ENCODE results near the gene CDHR3.

The CDHR3 gene

DNA sequence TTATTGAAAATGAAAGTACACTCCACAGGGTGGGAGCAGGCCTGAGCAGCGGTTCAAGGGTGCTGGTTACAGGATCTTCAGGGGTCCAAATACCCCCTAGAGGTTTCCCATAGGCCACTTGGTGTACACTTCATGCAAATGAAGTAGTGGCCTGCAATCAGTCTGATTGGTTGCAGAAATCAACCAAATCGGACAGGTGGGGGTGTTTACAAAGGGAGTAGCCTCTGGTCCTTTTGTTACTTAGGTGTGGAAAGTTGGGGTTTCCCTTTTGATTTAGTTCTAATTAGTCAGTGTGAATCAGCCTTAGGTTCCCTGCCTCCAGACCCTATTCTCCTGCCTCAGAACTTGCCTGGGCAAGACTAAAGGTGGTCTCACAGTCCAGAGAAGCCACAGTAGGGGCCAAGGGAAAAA lies 99.5 kb downstream of the CDHR3 start:
- Histone ChIP-seq H3K36me3 (ENCODE audit: control insufficient read depth, insufficient read depth, low read length, severe bottlenecking) (no peaks in the 10 kb centered on the region), H3K9me3 (ENCODE audit: control insufficient read depth, low read length) (no peaks in the 10 kb centered on the region), H3K4me1 (ENCODE audit: control insufficient read depth, insufficient read depth, low read length) (peaks cover 36% of the 10 kb centered on the region), H3K27me3 (replicated peaks; ENCODE audit: control insufficient read depth, insufficient read depth, low read length) (no peaks in the 10 kb centered on the region), H3K9ac (ENCODE audit: low read length) (no peak overlapping the region), H3K4me3 (ENCODE audit: low read length) (no peak overlapping the region)
- DNase-seq (ENCODE audit: low read depth) = no peak

DNA sequence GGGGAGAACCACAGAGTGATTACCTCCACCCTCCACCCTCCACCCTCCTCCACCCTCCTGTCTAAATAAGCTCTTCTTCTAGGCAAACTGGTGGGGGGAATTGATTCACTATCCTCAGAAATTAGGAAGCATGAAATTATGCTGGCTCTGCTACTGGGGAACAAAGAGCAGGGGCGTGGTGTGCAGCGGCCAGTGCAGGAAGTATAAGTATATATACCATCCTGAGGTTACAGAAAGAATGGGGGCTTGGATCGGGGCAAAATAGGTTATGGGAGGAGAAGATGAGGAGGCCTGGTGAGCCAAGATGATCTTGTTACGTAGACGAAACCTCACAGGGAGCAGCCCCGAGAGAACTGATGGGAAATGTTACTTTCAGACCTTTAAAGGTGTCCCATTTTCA lies 100.0 kb downstream of the CDHR3 start:
- Histone ChIP-seq H3K36me3 (ENCODE audit: control insufficient read depth, insufficient read depth, low read length, severe bottlenecking) (no peaks in the 10 kb centered on the region), H3K27me3 (replicated peaks; ENCODE audit: control insufficient read depth, insufficient read depth, low read length) (no peaks in the 10 kb centered on the region), H3K4me3 (ENCODE audit: low read length) (no peak overlapping the region), H3K4me1 (ENCODE audit: control insufficient read depth, insufficient read depth, low read length) (peaks cover 37% of the 10 kb centered on the region), H3K9me3 (ENCODE audit: control insufficient read depth, low read length) (no peaks in the 10 kb centered on the region), H3K9ac (ENCODE audit: low read length) (no peak overlapping the region)
- DNase-seq (ENCODE audit: low read depth) = no peak

DNA sequence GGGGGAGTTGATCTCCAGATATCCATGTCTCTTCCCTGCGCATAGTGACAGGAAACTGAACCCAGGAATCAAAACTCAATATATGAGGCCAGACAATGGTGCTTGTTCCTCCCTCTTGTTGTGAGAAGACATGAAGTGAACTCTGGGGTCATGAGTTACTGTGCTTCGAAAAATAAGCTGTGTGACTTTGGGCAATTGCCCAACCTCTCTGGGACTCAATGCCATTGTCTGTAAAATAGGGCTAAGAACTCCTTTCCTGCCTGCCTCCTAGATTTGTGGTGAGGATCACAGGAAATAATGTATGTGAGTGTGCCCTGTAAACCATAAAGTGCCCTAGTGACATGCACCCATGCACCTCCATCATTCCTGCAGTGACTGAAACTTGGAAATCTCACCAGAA lies 100.6 kb downstream of the CDHR3 start:
- no peaks in the 10 kb centered on the region for H3K9me3 ChIP-seq (ENCODE audit: control insufficient read depth, low read length)
- no peak overlapping the region for H3K9ac ChIP-seq (ENCODE audit: low read length)
- H3K36me3 ChIP-seq (ENCODE audit: control insufficient read depth, insufficient read depth, low read length, severe bottlenecking) = no peaks in the 10 kb centered on the region
- H3K4me3 ChIP-seq (ENCODE audit: low read length) = no peak overlapping the region
- peaks cover 43% of the 10 kb centered on the region for H3K4me1 ChIP-seq (ENCODE audit: control insufficient read depth, insufficient read depth, low read length)
- DNase-seq (ENCODE audit: low read depth) = no peak
- H3K27me3 ChIP-seq (replicated peaks; ENCODE audit: control insufficient read depth, insufficient read depth, low read length) = no peaks in the 10 kb centered on the region

DNA sequence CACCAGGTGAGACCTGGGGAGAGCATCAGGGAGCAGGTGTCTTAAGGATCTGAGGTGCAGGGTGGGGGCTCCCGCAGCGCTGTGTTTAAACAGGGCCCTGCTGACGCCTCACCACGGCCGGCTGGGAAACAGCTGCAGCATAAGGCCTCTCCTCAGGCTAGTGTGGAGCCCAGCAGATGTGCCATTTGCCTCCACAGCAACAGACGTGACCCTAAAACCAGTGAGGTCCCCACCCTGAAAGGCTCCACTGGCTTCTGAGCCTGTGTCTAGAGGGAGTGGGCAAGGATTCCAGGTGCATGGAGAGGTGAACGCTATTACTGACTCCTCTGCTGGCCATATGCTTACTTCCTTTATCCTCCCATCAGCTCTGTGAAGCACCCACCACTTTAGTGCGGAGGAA lies 101.3 kb downstream of the CDHR3 start:
- no peaks in the 10 kb centered on the region for H3K27me3 ChIP-seq (replicated peaks; ENCODE audit: control insufficient read depth, insufficient read depth, low read length)
- H3K9ac ChIP-seq (ENCODE audit: low read length) = peak overlapping the region; percentile 82
- no peaks in the 10 kb centered on the region for H3K9me3 ChIP-seq (ENCODE audit: control insufficient read depth, low read length)
- H3K36me3 ChIP-seq (ENCODE audit: control insufficient read depth, insufficient read depth, low read length, severe bottlenecking) = no peaks in the 10 kb centered on the region
- no peak for DNase-seq (ENCODE audit: low read depth)
- no peak overlapping the region for H3K4me3 ChIP-seq (ENCODE audit: low read length)
- H3K4me1 ChIP-seq (ENCODE audit: control insufficient read depth, insufficient read depth, low read length) = peaks cover 50% of the 10 kb centered on the region

DNA sequence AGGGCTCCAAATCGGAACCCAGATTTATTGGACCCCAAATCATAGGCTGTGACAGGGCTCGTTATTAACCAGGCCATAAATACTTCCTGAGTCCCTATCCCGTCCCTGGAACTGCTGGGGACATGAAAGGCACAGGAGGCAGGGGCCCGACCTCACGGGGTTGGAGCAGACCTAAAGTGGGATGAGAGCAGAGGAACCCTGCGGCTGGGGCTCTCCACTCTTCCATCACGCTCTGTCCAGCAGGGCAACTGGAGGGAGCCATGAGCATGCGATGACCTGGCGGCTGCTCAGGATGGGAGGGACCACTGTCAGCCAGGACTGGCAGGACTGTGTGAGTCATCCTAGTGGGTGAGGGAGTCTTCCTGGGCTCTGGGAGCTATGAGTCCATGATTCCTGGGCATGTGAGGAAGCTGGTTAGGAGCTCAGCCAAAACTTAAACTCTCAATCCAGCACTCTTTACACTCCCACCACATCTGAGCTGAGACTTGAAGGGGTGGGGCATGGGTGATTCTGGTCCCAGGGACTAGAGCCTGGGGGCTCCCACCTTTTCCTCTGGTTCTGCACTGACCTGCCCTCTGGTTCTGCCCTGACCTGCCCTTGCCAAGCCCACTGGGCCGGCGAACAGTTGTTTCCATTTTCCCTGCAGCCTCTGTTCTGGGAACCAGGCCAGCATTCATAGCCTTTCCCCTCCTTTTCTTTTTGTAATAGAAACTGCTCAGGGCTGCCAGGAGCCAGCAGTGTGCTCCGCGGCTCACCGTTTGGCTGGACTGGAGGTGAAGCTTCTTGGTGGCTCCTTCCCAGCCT lies 101.9 kb downstream of the CDHR3 start:
- Histone ChIP-seq H3K4me3 (ENCODE audit: low read length) (peak overlapping the region; percentile 72), H3K9me3 (ENCODE audit: control insufficient read depth, low read length) (no peaks in the 10 kb centered on the region), H3K4me1 (ENCODE audit: control insufficient read depth, insufficient read depth, low read length) (peaks cover 52% of the 10 kb centered on the region), H3K36me3 (ENCODE audit: control insufficient read depth, insufficient read depth, low read length, severe bottlenecking) (no peaks in the 10 kb centered on the region), H3K27me3 (replicated peaks; ENCODE audit: control insufficient read depth, insufficient read depth, low read length) (no peaks in the 10 kb centered on the region), H3K9ac (ENCODE audit: low read length) (peak overlapping the region; percentile 82)
- DNase-seq (ENCODE audit: low read depth) = peak; percentile 92

DNA sequence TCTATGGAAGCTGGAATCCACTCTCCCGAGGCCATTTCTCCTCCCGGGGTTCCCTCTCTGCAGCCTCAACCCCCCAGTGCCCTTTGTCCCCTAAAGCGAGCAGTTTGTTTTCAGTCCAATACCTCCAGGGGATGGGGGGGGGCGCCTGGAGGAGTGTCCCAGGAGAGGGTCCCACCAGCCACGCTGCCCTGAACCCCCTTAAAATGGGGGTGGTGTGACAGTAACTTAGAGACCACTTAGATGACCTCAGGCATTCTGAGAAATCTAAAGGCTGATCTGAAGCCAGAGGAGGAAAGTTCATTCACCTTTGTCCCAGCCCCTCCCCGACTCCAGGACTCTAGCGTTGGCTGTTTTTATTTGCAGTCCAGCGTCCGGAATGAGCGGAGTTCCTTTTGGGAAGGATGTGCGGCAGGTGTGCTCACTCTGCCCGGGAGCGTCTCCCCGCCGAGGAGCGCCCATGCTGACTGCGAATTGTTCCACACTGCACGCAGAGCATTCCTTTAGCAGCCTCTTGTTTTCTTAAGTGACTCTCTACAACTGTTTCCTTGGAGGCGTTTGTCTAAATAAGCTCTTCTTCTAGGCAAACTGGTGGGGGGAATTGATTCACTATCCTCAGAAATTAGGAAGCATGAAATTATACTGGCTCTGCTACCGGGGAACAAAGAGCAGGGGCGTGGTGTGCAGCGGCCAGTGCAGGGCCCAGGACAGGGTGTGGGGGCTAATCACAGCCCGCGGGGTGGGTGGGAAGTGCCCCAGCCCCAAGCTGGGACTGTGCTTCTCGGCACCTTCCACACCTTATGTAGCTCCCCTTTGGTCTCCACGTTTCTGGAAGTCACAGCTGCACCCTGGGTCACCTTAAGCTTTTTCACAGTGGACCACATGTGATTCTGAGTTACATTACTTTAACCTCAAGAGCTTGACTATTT lies 102.8 kb downstream of the CDHR3 start:
- peak overlapping the region; percentile 72 for H3K4me3 ChIP-seq (ENCODE audit: low read length)
- peaks cover 52% of the 10 kb centered on the region for H3K4me1 ChIP-seq (ENCODE audit: control insufficient read depth, insufficient read depth, low read length)
- no peaks in the 10 kb centered on the region for H3K36me3 ChIP-seq (ENCODE audit: control insufficient read depth, insufficient read depth, low read length, severe bottlenecking)
- no peaks in the 10 kb centered on the region for H3K27me3 ChIP-seq (replicated peaks; ENCODE audit: control insufficient read depth, insufficient read depth, low read length)
- DNase-seq (ENCODE audit: low read depth) = peak; percentile 64
- H3K9ac ChIP-seq (ENCODE audit: low read length) = peak overlapping the region; percentile 82
- no peaks in the 10 kb centered on the region for H3K9me3 ChIP-seq (ENCODE audit: control insufficient read depth, low read length)

DNA sequence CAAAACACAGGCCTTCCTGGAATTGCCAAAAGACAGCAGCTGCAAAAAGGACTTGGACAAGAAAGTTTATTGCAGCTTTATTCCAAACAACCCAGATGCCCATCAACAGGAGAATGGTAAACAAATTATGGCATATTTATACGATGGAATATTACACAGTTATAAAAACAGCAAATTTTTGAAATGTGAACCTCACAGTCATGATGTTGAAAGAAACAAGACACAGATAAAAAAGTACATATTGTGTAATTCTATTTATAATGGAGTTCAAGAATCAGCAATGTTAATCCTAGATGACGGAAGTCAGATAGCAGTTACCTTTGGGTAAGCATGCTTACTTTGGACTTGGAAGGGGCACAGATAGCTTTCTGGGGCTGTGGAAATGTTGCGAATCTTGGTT lies 104.6 kb downstream of the CDHR3 start:
- no peaks in the 10 kb centered on the region for H3K9me3 ChIP-seq (ENCODE audit: control insufficient read depth, low read length)
- no peaks in the 10 kb centered on the region for H3K27me3 ChIP-seq (replicated peaks; ENCODE audit: control insufficient read depth, insufficient read depth, low read length)
- no peak overlapping the region for H3K9ac ChIP-seq (ENCODE audit: low read length)
- DNase-seq (ENCODE audit: low read depth) = no peak
- no peak overlapping the region for H3K4me3 ChIP-seq (ENCODE audit: low read length)
- no peaks in the 10 kb centered on the region for H3K36me3 ChIP-seq (ENCODE audit: control insufficient read depth, insufficient read depth, low read length, severe bottlenecking)
- H3K4me1 ChIP-seq (ENCODE audit: control insufficient read depth, insufficient read depth, low read length) = peaks cover 43% of the 10 kb centered on the region

DNA sequence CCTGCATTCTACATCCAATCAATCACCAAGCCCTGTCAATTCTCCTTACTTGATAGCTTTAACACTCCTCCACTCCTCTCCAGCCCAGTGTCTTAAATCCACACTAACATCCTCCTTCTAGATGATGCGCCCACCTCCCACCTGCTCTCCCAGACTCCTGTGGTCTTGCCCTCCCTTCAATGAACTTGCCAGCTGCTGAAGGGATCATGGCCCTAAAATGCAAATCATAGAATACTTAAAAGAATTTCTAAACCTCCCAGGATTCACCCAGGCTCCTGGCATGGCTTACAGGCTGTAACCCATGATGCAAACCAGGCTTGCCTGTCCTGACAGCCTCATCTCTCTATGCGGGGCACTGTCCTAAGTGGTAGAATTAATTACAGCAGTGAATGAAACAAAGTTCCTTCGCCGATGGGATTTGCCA lies 105.5 kb downstream of the CDHR3 start:
- no peaks in the 10 kb centered on the region for H3K9me3 ChIP-seq (ENCODE audit: control insufficient read depth, low read length)
- H3K4me1 ChIP-seq (ENCODE audit: control insufficient read depth, insufficient read depth, low read length) = peaks cover 42% of the 10 kb centered on the region
- no peak overlapping the region for H3K9ac ChIP-seq (ENCODE audit: low read length)
- no peaks in the 10 kb centered on the region for H3K36me3 ChIP-seq (ENCODE audit: control insufficient read depth, insufficient read depth, low read length, severe bottlenecking)
- no peaks in the 10 kb centered on the region for H3K27me3 ChIP-seq (replicated peaks; ENCODE audit: control insufficient read depth, insufficient read depth, low read length)
- no peak overlapping the region for H3K4me3 ChIP-seq (ENCODE audit: low read length)
- DNase-seq (ENCODE audit: low read depth) = peak; percentile 12

DNA sequence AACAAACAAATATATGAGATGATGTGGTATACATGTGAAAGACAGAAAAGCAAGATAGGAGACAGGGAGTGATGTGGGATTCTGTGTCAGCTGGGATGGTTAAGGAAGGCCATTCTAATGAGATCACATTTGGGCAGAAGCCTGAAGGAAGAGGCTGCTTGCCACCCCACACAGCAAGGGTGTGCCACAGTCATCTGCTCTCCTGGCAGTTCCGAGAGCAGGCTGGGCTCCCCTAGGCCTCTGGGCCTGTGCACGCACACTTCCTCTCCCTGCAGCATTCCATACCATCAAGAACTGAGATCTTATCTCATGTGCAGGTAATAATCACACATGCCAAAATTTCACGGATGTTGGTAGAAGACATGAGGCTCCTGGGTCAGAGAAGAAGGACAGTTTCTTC lies 105.9 kb downstream of the CDHR3 start:
- Histone ChIP-seq H3K4me3 (ENCODE audit: low read length) (no peak overlapping the region), H3K9ac (ENCODE audit: low read length) (peak overlapping the region; percentile 12), H3K27me3 (replicated peaks; ENCODE audit: control insufficient read depth, insufficient read depth, low read length) (no peaks in the 10 kb centered on the region), H3K9me3 (ENCODE audit: control insufficient read depth, low read length) (no peaks in the 10 kb centered on the region), H3K4me1 (ENCODE audit: control insufficient read depth, insufficient read depth, low read length) (peaks cover 38% of the 10 kb centered on the region), H3K36me3 (ENCODE audit: control insufficient read depth, insufficient read depth, low read length, severe bottlenecking) (no peaks in the 10 kb centered on the region)
- peak; percentile 28 for DNase-seq (ENCODE audit: low read depth)

DNA sequence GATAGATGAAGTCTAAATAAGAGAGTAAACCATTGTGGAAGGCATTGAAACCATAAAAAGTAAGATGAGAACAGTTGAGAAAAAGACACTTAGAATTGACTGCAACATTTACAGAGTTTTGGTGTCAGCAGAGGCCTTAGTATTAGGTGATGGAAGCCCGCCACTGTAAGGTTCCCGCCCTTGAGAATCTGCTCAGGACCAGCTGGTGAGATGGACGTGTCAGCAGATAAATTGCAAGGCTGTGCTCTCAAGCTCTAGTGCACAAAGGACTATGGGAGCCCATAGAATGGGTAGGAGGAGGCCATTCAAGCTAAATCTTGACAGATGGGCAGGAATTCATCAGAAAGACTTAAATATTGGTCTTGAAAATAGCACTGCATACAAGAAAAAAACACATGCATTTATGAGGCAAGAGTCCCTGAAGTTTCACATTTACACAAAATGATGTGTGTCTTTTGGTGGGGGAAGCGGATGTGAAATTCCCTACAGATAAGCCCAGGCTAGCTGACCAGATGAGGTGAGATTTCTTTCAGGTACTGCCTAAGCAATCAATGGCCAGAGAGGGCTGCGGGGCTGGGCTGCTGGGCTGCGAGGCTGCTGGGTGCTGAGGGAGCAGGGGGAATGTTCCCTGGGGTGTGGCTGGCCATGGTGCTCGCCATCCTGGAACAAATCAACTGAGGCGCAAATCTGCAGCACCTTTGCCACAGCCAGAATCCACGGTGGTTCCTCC lies 106.6 kb downstream of the CDHR3 start:
- no peak overlapping the region for H3K4me3 ChIP-seq (ENCODE audit: low read length)
- H3K36me3 ChIP-seq (ENCODE audit: control insufficient read depth, insufficient read depth, low read length, severe bottlenecking) = no peaks in the 10 kb centered on the region
- peaks cover 33% of the 10 kb centered on the region for H3K4me1 ChIP-seq (ENCODE audit: control insufficient read depth, insufficient read depth, low read length)
- H3K27me3 ChIP-seq (replicated peaks; ENCODE audit: control insufficient read depth, insufficient read depth, low read length) = no peaks in the 10 kb centered on the region
- H3K9me3 ChIP-seq (ENCODE audit: control insufficient read depth, low read length) = no peaks in the 10 kb centered on the region
- DNase-seq (ENCODE audit: low read depth) = no peak
- H3K9ac ChIP-seq (ENCODE audit: low read length) = peak overlapping the region; percentile 12

DNA sequence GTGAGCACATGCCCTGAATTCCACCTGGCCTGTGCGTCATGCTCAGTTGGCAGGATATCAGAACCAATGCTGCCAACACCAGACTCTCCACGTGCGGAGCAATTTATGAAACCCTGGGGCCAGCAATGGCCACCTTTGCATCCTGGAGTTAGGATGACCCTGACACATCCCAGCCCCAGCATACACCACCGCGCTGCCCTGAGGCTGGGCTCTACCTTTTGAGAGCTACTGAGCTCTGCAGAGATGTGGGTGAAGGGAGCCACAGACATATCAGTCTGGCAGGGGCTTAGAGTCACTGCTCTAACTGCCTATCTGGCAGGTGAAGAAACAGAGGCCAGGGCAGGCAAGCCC lies 107.1 kb downstream of the CDHR3 start:
- DNase-seq (ENCODE audit: low read depth) = no peak
- Histone ChIP-seq H3K27me3 (replicated peaks; ENCODE audit: control insufficient read depth, insufficient read depth, low read length) (no peaks in the 10 kb centered on the region), H3K4me3 (ENCODE audit: low read length) (no peak overlapping the region), H3K9me3 (ENCODE audit: control insufficient read depth, low read length) (no peaks in the 10 kb centered on the region), H3K9ac (ENCODE audit: low read length) (no peak overlapping the region), H3K4me1 (ENCODE audit: control insufficient read depth, insufficient read depth, low read length) (peaks cover 28% of the 10 kb centered on the region), H3K36me3 (ENCODE audit: control insufficient read depth, insufficient read depth, low read length, severe bottlenecking) (no peaks in the 10 kb centered on the region)
